ENCODE measurements around the gene ARMC10.
"Not testable (repeated sequence)": the region's sequence is repeated elsewhere in the genome, so short reads cannot be mapped to it uniquely, and the experiment has no call there.

The ARMC10 gene

DNA sequence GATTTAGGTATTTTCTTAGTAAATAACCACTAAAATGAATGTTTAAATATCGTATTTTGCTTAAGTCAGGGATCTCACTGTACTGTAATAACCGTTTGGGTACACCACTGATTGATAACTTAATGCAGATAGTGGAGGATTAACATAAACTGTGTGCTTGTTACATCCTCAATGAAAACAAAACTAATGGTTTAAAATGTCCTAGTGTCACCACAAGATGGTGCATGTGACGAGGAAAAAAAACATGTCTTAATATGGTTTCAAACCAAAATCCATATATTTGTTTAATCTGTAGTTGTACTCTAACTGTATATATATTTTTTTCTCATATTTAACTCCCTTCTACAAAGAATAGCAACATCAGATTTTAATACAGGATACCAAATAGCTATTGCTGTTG, 19.2 kb downstream of the ARMC10 start:
- Histone ChIP-seq H3K4me1 (ENCODE audit: control insufficient read depth in 1 of 2, insufficient read depth in 2 of 2, low read length in 2 of 2) (no peaks in the 10 kb centered on the region), H2AFZ (ENCODE audit: insufficient read depth, low read length, poor library complexity) (no peak overlapping the region), H4K12ac (ENCODE audit: low read depth, low read length) (no peak overlapping the region), H3K27ac (ENCODE audit: low read depth, low read length) (no peak overlapping the region), H3K79me2 (ENCODE audit: control insufficient read depth, insufficient read depth, low read length, poor library complexity) (no peaks in the 10 kb centered on the region), H3K23ac (ENCODE audit: low read length) (no peak overlapping the region), H2BK12ac (ENCODE audit: low read length) (no peak overlapping the region), H3K9me3 (ENCODE audit: insufficient read depth, low read depth, low read length) (no peaks in the 10 kb centered on the region), H2BK120ac (ENCODE audit: insufficient read depth, low read length, poor library complexity) (no peak overlapping the region), H3K4me2 (ENCODE audit: low read length) (no peak overlapping the region), H3K36me3 (ENCODE audit: control insufficient read depth in 1 of 2, insufficient read depth in 2 of 2, low read length in 2 of 2) (peaks cover 7 to 8% of the 10 kb centered on the region in 2 experiments), H3K4me3 (ENCODE audit: low read depth, low read length) (no peak overlapping the region), H4K8ac (ENCODE audit: low read depth, low read length) (no peak overlapping the region), H3K79me1 (ENCODE audit: low read length) (no peaks in the 10 kb centered on the region), H2AK5ac (ENCODE audit: low read length) (no peak overlapping the region), H3K4ac (ENCODE audit: low read depth, low read length) (no peak overlapping the region), H3K9ac (ENCODE audit: low read length) (no peak overlapping the region), H2BK5ac (ENCODE audit: low read depth, low read length, poor library complexity) (no peak overlapping the region), H3K14ac (ENCODE audit: low read length) (no peak overlapping the region), H3K27me3 (ENCODE audit: insufficient read depth, low read length) (no peaks in the 10 kb centered on the region), H4K91ac (ENCODE audit: low read depth, low read length) (no peak overlapping the region), H3K18ac (ENCODE audit: low read length) (no peak overlapping the region)
- WGBS (ENCODE audit: extremely low coverage, insufficient coverage, insufficient read length), result no CpG with 5 or more reads among the region's 3 CpGs
- DNase-seq, result no peak

DNA sequence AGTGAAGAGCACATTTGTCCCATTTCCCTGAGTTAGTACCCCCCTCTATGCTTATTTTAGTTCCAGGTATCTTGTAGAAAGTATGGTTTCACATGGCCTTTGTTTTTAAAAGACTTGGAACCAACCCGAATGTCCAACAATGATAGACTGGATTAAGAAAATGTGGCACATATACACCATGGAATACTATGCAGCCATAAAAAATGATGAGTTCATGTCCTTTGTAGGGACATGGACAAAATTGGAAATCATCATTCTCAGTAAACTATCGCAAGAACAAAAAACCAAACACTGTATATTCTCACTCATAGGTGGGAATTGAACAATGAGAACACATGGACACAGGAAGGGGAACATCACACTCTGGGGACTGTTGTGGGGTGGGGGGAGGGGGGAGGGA, 20.6 kb downstream of the ARMC10 start:
- H3K9me3 ChIP-seq (ENCODE audit: insufficient read depth, low read depth, low read length); H4K91ac ChIP-seq (ENCODE audit: low read depth, low read length); H3K23ac ChIP-seq (ENCODE audit: low read length); H3K4me2 ChIP-seq (ENCODE audit: low read length); DNase-seq; H3K4me3 ChIP-seq (ENCODE audit: low read depth, low read length); H3K27ac ChIP-seq (ENCODE audit: low read depth, low read length); H2BK5ac ChIP-seq (ENCODE audit: low read depth, low read length, poor library complexity); H3K79me2 ChIP-seq (ENCODE audit: control insufficient read depth, insufficient read depth, low read length, poor library complexity); H2AK5ac ChIP-seq (ENCODE audit: low read length); H3K4me1 ChIP-seq (ENCODE audit: control insufficient read depth in 1 of 2, insufficient read depth in 2 of 2, low read length in 2 of 2); H2AFZ ChIP-seq (ENCODE audit: insufficient read depth, low read length, poor library complexity); H2BK120ac ChIP-seq (ENCODE audit: insufficient read depth, low read length, poor library complexity); H3K36me3 ChIP-seq (ENCODE audit: control insufficient read depth in 1 of 2, insufficient read depth in 2 of 2, low read length in 2 of 2); H3K9ac ChIP-seq (ENCODE audit: low read length); H4K12ac ChIP-seq (ENCODE audit: low read depth, low read length); H3K18ac ChIP-seq (ENCODE audit: low read length); H3K27me3 ChIP-seq (ENCODE audit: insufficient read depth, low read length); H3K79me1 ChIP-seq (ENCODE audit: low read length); H3K4ac ChIP-seq (ENCODE audit: low read depth, low read length); H3K14ac ChIP-seq (ENCODE audit: low read length); H2BK12ac ChIP-seq (ENCODE audit: low read length); H4K8ac ChIP-seq (ENCODE audit: low read depth, low read length): not testable (repeated sequence)
- WGBS (ENCODE audit: extremely low coverage, insufficient coverage, insufficient read length), result no CpG with 5 or more reads among the region's 2 CpGs

DNA sequence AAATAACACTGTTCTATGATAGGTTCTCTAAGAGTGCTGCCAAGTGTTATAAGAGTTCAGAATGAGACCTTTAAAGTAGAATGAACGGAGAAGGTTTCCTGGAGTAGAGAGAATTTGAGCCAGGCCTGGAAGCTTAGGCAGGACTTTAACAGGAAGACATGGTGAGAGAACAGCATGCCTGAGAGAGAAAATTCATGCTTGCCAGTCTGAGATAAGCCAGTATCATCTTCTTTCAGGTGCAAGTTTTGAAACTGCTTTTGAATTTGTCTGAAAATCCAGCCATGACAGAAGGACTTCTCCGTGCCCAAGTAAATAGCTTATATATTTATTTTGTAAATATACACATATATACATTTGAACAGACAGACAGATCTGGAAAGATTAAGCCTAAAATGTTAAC, 22.1 kb downstream of the ARMC10 start:
- Histone ChIP-seq H3K79me1 (ENCODE audit: low read length) (no peaks in the 10 kb centered on the region), H3K36me3 (ENCODE audit: control insufficient read depth in 1 of 2, insufficient read depth in 2 of 2, low read length in 2 of 2) (peaks cover 5 to 7% of the 10 kb centered on the region in 2 experiments), H3K9me3 (ENCODE audit: insufficient read depth, low read depth, low read length) (no peaks in the 10 kb centered on the region), H3K4me1 (ENCODE audit: control insufficient read depth in 1 of 2, insufficient read depth in 2 of 2, low read length in 2 of 2) (no peaks in the 10 kb centered on the region), H4K12ac (ENCODE audit: low read depth, low read length) (no peak overlapping the region), H3K4me2 (ENCODE audit: low read length) (no peak overlapping the region), H3K27me3 (ENCODE audit: insufficient read depth, low read length) (no peaks in the 10 kb centered on the region), H3K18ac (ENCODE audit: low read length) (no peak overlapping the region), H3K23ac (ENCODE audit: low read length) (no peak overlapping the region), H3K79me2 (ENCODE audit: control insufficient read depth, insufficient read depth, low read length, poor library complexity) (no peaks in the 10 kb centered on the region), H3K4ac (ENCODE audit: low read depth, low read length) (no peak overlapping the region), H3K4me3 (ENCODE audit: low read depth, low read length) (no peak overlapping the region), H4K8ac (ENCODE audit: low read depth, low read length) (no peak overlapping the region), H2BK5ac (ENCODE audit: low read depth, low read length, poor library complexity) (no peak overlapping the region), H2AFZ (ENCODE audit: insufficient read depth, low read length, poor library complexity) (no peak overlapping the region), H2BK120ac (ENCODE audit: insufficient read depth, low read length, poor library complexity) (no peak overlapping the region), H2BK12ac (ENCODE audit: low read length) (no peak overlapping the region), H3K27ac (ENCODE audit: low read depth, low read length) (no peak overlapping the region), H2AK5ac (ENCODE audit: low read length) (no peak overlapping the region), H3K9ac (ENCODE audit: low read length) (no peak overlapping the region), H3K14ac (ENCODE audit: low read length) (no peak overlapping the region), H4K91ac (ENCODE audit: low read depth, low read length) (no peak overlapping the region)
- DNase-seq, result no peak
- no CpG with 5 or more reads among the region's 2 CpGs for WGBS (ENCODE audit: extremely low coverage, insufficient coverage, insufficient read length)

DNA sequence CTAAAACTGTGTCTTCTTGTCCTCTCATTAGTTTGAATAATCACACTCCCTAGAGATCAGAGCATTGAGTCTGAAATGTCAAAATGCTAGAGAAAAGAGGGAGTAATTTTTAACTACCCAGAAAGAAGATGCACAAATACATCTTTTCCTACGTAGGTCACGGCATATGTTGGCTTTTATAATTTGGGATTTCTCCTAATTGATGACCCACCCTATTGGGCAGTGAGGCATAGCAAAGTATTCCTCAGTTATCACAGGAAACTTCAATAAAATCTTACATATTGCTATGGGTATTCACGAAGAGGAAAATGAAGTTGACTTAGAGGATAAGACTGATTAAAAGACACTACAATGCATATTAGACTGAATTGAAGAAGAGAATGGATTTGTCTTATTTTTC, 25.4 kb downstream of the ARMC10 start:
- Histone ChIP-seq H3K4ac (ENCODE audit: low read depth, low read length) (no peak overlapping the region), H4K8ac (ENCODE audit: low read depth, low read length) (no peak overlapping the region), H3K4me3 (ENCODE audit: low read depth, low read length) (no peak overlapping the region), H3K9ac (ENCODE audit: low read length) (no peak overlapping the region), H3K18ac (ENCODE audit: low read length) (no peak overlapping the region), H4K91ac (ENCODE audit: low read depth, low read length) (no peak overlapping the region), H3K9me3 (ENCODE audit: insufficient read depth, low read depth, low read length) (no peaks in the 10 kb centered on the region), H3K4me2 (ENCODE audit: low read length) (no peak overlapping the region), H4K12ac (ENCODE audit: low read depth, low read length) (no peak overlapping the region), H2AFZ (ENCODE audit: insufficient read depth, low read length, poor library complexity) (no peak overlapping the region), H2BK12ac (ENCODE audit: low read length) (no peak overlapping the region), H2AK5ac (ENCODE audit: low read length) (no peak overlapping the region), H3K27me3 (ENCODE audit: insufficient read depth, low read length) (no peaks in the 10 kb centered on the region), H3K23ac (ENCODE audit: low read length) (no peak overlapping the region), H3K27ac (ENCODE audit: low read depth, low read length) (no peak overlapping the region), H3K79me1 (ENCODE audit: low read length) (no peaks in the 10 kb centered on the region), H3K4me1 (ENCODE audit: control insufficient read depth in 1 of 2, insufficient read depth in 2 of 2, low read length in 2 of 2) (no peaks in the 10 kb centered on the region), H3K36me3 (ENCODE audit: control insufficient read depth in 1 of 2, insufficient read depth in 2 of 2, low read length in 2 of 2) (peaks cover 2 to 3% of the 10 kb centered on the region in 2 experiments), H2BK5ac (ENCODE audit: low read depth, low read length, poor library complexity) (no peak overlapping the region), H3K79me2 (ENCODE audit: control insufficient read depth, insufficient read depth, low read length, poor library complexity) (no peaks in the 10 kb centered on the region), H2BK120ac (ENCODE audit: insufficient read depth, low read length, poor library complexity) (no peak overlapping the region), H3K14ac (ENCODE audit: low read length) (no peak overlapping the region)
- no peak for DNase-seq
- WGBS (ENCODE audit: extremely low coverage, insufficient coverage, insufficient read length), result no CpG with 5 or more reads among the region's 3 CpGs
